ENCODE data around the gene DPCD.

Gene DPCD

GRCh38 chr10:101587725-101588653 lies at the start of gene DPCD, which contains the start of gene POLL:
TSS of gene DPCD (plus strand) at chr10:101588321. CDS start at chr10:101588337, 16 bp downstream.
TSS of gene POLL (minus strand) at chr10:101588257. CDS start at chr10:101587360, 897 bp downstream.
- peak; percentile 70 for DNase-seq (ENCODE audit: low read depth, low spot score)

GRCh38 chr10:101538446-101538845 lies 49.7 kb upstream of the DPCD start:
- DNase-seq (ENCODE audit: low read depth, low spot score) = no peak

DNA sequence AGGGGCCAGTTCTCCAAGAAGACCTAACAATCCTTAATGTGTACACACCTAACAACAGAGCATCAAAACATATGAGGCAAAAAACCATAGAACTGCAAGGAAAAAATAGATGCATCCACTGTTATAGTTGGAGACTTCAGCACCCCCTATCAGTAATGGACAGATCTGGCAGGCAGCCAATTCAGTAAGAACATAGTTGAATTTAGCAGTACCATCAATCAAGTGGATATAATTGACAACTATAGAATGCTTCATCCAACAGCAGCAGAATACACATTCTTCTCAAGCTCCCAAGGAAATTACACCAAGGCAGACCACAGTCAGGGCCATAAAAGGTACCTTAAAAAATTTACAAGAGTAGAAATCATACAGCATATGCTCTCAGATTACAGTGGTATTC lies 42.2 kb upstream of the DPCD start:
- no peak for DNase-seq (ENCODE audit: low read depth, low spot score)

DNA sequence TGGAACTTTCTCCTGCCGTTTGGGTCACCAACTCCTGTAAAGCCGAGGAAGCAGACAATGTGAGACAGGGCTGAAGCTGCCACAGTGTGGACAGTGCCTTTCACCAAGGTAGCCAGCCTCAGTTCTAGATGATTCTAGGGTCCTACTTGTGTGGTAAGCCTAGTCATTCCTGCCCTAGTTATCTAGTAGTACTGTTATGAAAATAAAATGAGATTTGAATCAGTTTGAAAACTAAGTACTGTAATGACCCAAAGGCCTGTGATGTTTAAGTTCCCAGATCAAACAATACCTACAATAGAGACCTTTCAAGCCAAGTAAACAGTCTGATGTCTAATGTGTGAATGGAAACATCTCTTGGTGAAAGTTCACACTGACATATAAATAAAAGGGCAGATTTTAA lies 37.2 kb upstream of the DPCD start:
- DNase-seq (ENCODE audit: low read depth, low spot score) = no peak

- no peak for DNase-seq (ENCODE audit: low read depth, low spot score)
These were observed 35.7 kb upstream of the DPCD start for GRCh38 chr10:101552442-101552841.

DNA sequence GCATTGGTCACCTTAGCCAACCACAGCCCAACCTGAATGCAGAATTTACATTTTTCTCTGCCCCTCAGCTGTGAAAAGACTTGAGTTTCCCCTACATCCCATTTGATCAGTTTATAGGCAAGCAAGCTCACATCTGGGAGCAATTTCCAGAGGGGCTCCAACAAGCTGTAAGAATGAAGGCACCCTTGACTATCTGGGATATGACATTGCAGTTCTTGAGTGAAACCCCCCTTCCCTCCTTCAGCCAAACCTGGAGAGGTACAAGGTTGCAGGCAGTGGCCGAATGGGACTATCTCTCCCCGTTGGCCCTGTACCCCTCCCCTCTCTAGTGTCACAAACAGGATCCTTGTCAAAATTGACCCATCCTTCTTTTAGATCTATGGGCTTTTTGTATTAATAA lies 30.6 kb upstream of the DPCD start:
- DNase-seq (ENCODE audit: low read depth, low spot score) = no peak

GRCh38 chr10:101558204-101558603 lies 29.9 kb upstream of the DPCD start:
- DNase-seq (ENCODE audit: low read depth, low spot score) = no peak

DNA sequence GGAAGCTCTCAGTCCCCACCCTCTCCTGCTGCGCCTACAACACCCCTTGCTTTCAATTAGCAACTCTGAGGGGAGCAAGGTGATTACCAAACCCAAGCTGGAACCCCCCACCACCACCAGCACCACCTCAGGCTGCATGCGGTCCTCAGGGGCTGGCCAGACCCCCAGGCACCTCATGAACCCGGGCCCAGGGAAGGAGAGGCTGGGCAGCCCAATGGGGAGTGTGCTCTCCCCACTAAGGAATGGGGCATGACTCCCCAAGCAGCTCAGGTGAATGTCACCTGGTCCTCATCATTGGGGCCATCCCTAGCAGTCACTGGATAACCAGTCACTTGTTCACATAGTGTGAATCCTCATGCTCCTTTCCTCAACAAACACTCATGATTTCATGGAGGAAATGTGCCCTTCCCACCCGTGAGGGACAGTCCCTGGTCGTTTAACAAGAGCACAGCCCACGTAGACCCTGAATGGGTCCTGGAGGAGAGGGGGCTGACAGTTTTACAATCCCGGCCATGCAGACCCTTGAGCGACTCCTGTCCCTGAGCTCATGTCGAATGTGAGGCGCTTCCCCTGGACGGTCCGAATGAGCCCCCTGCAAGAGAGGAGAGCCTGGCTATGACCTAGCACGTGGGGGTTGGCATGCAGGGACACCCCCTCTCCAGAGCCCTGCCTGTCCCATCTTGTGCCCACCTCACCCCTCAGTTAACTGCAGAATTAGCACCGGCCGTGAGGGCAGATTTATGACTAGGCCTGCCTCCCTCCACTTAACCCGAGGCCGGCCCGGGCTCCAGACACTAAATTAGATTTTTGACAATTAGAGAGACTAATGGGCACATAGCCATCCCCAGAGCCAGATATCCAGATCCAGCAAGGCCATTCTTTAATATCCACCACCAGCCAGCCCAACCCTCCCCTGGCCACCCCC lies 29.2 kb upstream of the DPCD start:
- no peak for DNase-seq (ENCODE audit: low read depth, low spot score)

DNA sequence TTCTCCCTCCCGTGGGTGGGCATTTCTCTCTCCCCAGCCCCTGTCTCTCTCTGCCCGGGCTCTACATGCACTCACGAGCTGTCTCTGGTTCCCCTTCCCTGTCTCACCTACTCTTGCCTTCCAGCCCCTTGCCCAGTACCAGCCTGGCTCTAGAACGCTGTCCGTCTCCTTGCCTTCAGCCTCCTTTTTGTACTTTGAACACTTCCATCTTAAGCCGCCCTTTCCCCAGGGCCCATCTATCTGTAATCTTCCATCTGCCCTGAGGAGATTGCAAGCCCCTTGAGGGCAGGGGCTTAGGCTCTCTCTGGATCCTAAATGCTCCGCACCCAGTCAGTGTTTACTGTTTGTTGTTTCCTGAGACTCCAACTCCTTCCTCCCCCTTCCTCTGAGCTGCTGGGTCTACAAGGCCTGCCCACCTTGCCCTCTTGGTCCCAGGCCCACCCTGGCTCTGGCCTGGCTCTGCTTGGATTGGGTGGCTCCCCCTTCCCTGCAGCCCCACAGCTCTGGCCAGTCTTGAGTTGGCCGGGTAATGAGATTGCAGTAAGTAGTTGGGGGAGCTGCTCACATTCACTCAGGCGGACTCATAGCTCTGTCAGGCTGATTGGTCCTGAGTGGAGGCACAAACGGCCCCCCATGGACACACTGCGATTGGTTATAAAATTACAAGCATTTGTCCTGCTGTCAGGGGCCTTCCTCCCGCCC lies 28.4 kb upstream of the DPCD start:
- DNase-seq (ENCODE audit: low read depth, low spot score) = no peak

DNA sequence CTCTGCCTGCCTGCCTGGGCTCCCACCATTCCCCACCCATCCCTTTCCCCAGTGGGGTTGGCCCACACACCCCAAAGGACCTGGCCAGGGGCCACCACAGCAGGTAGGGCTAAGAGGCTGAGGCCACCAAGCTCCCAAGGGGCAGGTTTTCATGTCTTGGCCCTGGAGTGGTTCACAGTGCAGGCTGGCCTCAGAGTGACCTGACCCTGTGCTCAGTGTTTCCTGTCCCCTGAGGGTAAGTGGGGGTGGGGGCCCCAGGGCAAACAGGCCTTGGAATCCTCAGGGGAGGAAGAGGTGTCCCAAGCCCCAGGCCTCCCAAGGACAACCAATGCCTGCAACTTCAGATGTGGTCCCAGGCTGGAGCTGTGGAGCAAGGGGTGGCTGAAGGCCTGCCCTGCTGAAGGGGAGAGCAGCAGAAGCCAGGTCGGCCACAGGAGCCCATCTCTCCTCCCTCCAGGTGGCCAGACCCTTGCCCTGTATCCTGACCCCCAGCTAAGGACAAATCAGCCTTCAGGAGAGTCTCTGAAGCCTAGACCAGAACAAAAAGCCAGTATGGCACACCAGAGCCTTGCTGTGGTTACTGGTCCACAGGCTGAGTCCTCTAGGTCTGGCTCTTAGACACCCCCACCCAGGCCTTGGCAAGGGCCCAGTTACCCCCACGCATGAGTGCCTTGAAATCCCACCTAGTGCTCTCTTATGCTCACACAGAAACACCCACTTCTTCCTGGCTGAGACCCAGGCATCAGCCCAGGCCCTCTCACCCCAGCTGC lies 27.6 kb upstream of the DPCD start:
- DNase-seq (ENCODE audit: low read depth, low spot score) = no peak

GRCh38 chr10:101561068-101561915 lies 26.8 kb upstream of the DPCD start:
- no peak for DNase-seq (ENCODE audit: low read depth, low spot score)

DNA sequence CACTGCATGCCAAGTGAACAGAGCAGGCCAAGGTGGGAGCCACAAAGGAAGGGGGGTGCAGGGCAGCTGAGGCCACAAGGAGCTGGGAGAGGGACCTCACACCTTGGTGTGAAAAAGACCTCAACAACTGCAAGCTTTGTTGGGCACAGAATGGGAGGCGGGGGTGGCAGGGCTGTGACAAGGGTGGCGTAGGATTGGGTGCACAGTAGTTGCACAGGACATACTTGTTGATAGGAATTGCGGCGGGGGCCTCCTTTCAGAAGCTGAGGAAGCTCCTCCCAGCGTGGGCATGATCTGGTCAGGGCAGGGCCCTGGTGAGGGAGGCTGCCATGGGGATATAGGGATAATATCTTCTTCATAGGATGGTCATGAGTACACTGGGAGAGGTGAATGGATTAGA lies 25.9 kb upstream of the DPCD start:
- no peak for DNase-seq (ENCODE audit: low read depth, low spot score)

GRCh38 chr10:101563007-101563406 lies 25.1 kb upstream of the DPCD start:
- no peak for DNase-seq (ENCODE audit: low read depth, low spot score)

- DNase-seq (ENCODE audit: low read depth, low spot score) = no peak
These were observed 24.6 kb upstream of the DPCD start for GRCh38 chr10:101563497-101564040.

DNA sequence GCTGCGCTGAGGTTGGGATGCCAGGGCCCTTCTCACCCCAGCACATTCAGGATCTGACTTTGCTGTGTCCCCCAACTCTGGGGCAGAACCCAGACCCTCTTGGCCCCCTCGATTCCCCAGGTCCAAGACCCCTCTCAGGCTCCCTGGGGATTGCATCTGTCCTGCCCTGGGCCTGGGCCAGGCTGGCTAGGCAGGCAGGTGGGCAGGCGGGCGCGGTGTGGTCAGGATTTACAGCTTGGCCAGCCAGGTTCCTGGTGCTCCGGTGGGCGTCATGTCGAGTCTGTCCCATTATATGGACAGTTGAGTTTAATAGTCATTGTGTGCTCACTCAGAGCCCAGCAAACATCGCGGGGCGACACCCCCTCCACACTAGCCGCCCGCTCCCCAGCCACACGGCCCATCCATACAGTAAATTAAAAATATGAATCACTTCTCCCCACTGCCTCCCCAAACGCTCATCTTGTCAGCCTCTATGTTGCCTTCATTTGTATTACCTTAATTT lies 23.6 kb upstream of the DPCD start:
- DNase-seq (ENCODE audit: low read depth, low spot score) = no peak

DNA sequence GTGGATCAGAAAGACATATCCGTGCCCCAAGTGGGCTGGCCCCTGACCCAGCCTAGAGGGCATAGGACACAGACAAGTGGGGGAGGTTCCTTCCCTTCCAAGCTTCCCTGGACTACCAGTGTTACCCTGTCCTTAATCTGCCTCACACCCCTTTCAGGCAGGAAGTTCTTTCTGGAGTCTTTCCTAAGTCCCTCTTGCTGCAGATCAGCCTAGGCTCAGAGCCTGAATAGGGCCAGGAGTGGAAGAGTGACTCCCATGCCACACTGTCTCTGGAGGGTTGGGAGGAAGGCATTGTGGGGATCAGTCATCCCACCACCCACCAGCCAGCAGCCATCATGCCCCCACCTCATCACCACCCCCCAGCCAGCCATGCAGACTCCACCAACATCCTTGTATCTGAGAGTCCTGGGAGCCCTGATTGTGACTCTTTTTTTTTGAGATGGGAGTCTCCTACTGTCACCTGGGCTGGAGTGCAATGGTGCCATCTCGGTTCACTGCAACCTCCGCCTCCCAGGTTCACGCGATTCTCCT lies 22.7 kb upstream of the DPCD start:
- DNase-seq (ENCODE audit: low read depth, low spot score) = no peak

GRCh38 chr10:101565936-101566332 lies 22.2 kb upstream of the DPCD start:
- no peak for DNase-seq (ENCODE audit: low read depth, low spot score)

DNA sequence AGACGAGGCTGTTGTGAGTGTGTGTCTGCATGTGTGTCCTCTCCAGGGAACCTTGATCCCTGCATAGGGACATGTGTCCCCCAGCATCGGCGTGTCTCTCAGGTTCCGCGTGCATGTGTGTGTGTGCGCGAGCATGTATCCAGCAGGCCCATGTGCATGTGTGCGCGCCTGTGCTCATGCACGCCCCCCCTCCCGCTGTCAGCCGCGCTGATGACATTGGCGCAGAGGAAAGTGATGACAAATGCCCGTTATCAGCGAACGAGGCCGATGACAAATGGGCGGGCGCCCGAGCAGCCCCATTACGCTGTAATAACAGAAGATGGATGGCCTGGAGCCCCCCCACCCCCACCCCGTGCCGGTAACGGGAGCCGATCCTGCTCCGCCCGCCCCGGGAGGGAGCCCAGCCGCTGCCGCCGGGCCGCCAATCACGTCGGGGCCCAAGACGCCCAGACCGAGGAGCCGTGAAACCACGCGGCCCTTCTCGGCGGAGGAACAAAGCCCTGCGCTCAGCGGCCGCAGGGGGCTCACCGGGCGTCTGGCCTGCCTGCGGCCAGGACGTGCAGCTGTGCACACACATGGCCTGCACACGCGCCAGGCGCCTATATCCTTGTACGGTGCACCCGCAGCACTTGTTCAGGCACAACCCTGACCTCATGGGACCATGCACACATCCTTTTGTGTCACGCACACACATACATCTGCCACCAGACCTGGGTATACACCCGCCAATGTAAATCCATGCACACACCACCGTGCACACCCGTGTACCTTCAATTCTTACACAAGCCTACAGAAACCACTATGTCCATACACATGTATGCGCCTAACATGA lies 21.6 kb upstream of the DPCD start:
- DNase-seq (ENCODE audit: low read depth, low spot score) = no peak

Measured in brain pericyte (primary cell).